ENCODE results near the gene RAPGEF4. TPM values are rescaled to one million over a fixed set of nuclear protein-coding genes. Genes with fewer than 3 reads are reported as not detected.

RAPGEF4 gene
- total and polyA plus RNA-seq, 2 of the 13 experiments (the other 11 are each of a cell fraction or from before 2014, with no cell fraction given), result 0.78 to 0.91 TPM

- DNase-seq (ENCODE audit: low spot score) (no peak), ATAC-seq (no peak), FAIRE-seq (no peak)
- Histone ChIP-seq H3K4me3 (replicated peaks in 1 of 3; ENCODE audit: insufficient read depth in 1 of 3, low read depth in 2 of 3, low read length in 3 of 3) (no peak overlapping the region), H3K79me2 (ENCODE audit: insufficient read depth, low read length) (no peaks in the 10 kb centered on the region), H3K27ac (ENCODE audit: extremely low read length, insufficient read depth, low read length) (no peak overlapping the region), H3K4me1 (ENCODE audit: insufficient read depth, low read length) (no peaks in the 10 kb centered on the region), H3K36me3 (replicated peaks in 1 of 2; ENCODE audit: control insufficient read depth in 1 of 2, insufficient read depth in 2 of 2, low read length in 2 of 2) (no peaks in the 10 kb centered on the region), H2AFZ (ENCODE audit: low read length) (no peak overlapping the region), H3K4me2 (ENCODE audit: low read depth, low read length) (no peak overlapping the region), H3K9ac (ENCODE audit: insufficient read depth, low read depth, low read length) (no peak overlapping the region), H3K27me3 (ENCODE audit: control insufficient read depth in 1 of 2, insufficient read depth in 2 of 2, low read length in 2 of 2) (peaks cover 2 to 3% of the 10 kb centered on the region in 2 experiments; a peak in 2 of 5 replicates), H3K9me3 (ENCODE audit: low read length) (no peaks in the 10 kb centered on the region), H4K20me1 (ENCODE audit: insufficient read depth, low read length) (no peaks in the 10 kb centered on the region)
- POLR2A ChIA-PET, result no interaction called here
- TF ChIP-seq TRAFD1 (CRISPR knock-in tag; IDR thresholded peaks at IDR 0.05; ENCODE audit: borderline replicate concordance) (no peak), GRHL1 (CRISPR knock-in tag; conservative IDR thresholded peaks at IDR 0.05) (no peak), CREB1 (IDR thresholded peaks at IDR 0.05) (peak; percentile 44), CREB1 (CRISPR knock-in tag; IDR thresholded peaks at IDR 0.05) (no peak), ZMYM3 (CRISPR knock-in tag; IDR thresholded peaks at IDR 0.05) (no peak), NAIF1 (CRISPR knock-in tag; IDR thresholded peaks at IDR 0.05; ENCODE audit: borderline replicate concordance) (no peak), FOXC1 (CRISPR knock-in tag; IDR thresholded peaks at IDR 0.05; ENCODE audit: borderline replicate concordance) (no peak), KLF12 (CRISPR knock-in tag; IDR thresholded peaks at IDR 0.05; ENCODE audit: borderline replicate concordance) (no peak), HMG20A (CRISPR knock-in tag; IDR thresholded peaks at IDR 0.05; ENCODE audit: borderline replicate concordance) (no peak), SRSF4 (IDR thresholded peaks at IDR 0.05; ENCODE audit: low read depth, low read length, poor library complexity, severe bottlenecking) (no peak), THYN1 (CRISPR knock-in tag; IDR thresholded peaks at IDR 0.05; ENCODE audit: borderline replicate concordance, low read depth) (no peak), FOSL2 (CRISPR knock-in tag; IDR thresholded peaks at IDR 0.05) (peak; percentile 77), ZNF431 (CRISPR knock-in tag; IDR thresholded peaks at IDR 0.05; ENCODE audit: borderline replicate concordance, low read depth) (no peak), ZNF557 (CRISPR knock-in tag; IDR thresholded peaks at IDR 0.05) (no peak), ZBTB43 (CRISPR knock-in tag; conservative IDR thresholded peaks at IDR 0.05) (no peak), ZNF335 (CRISPR knock-in tag; IDR thresholded peaks at IDR 0.05) (no peak), EHMT2 (IDR thresholded peaks at IDR 0.05; ENCODE audit: borderline replicate concordance, low read depth, low read length) (no peak)
- CTCF ChIA-PET (ENCODE audit: low intra/inter-chr PET ratio, low total read pairs), result no interaction called here
- intact Hi-C loops (cut with micrococcal nuclease; ENCODE audit: unreplicated experiment), result no loop called here
- no TSS peak for BruUV-seq (replicated peaks)
- 30% methylated on average over 5 of the region's 5 CpGs for WGBS (ENCODE audit: low lambda C conversion rate)
- in situ Hi-C loops (cut with HindIII; ENCODE audit: extremely low pct_ligation_motif_present, low pct_unique_long_range_greater_than_20kb), result no loop called here
Measured at GRCh38 chr2:172698041-172698863, 37.4 kb upstream of the RAPGEF4 start.

Data from HepG2 (cell line).